ENCODE measurements around the gene SNRNP27.

GRCh38 chr2:69952336-69953115 lies 58.8 kb downstream of the SNRNP27 start:
- TF ChIP-seq POLR2AphosphoS5 (IDR thresholded peaks at IDR 0.05) = no peak
- TF ChIP-seq CTCF (IDR thresholded peaks at IDR 0.05) = no peak
- no peak for TF ChIP-seq POLR2A (IDR thresholded peaks at IDR 0.05)

Data from stomach (tissue), 4 donors.